ENCODE measurements around the gene DACH1.

The DACH1 gene

DNA sequence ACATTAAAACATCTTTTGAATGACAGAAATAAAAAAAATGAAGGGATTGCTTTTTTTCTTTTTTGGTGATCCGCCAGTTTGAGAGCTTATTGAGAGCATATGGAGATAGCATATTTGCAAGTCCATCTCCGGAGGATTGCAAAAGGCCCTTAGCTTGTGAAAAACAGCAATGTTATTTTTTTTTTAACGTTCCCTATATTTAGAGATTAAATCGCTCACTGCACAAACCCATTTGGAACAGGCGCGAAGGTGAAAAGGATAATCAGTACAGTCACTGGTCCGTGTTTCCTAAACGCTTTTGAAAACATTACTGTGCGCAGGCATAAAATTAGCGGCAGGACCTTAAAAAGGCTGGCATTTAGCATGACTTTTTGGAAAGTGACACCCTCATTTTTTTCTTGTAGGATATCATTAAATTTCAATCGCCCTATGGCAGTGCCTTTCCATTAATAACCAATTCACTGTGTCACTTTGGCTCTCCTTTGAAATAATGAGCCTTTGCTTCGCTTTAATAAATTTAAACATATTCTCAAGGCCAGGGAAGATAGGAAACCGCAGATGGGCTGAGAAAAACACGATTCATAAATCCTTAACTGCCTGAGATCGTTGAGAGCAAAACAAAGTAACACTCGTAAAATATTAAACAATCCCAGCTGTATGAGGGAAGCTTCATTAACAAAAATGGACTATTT is 342.2 kb downstream of the DACH1 start:
- DNase-seq = no peak

- DNase-seq = no peak
These were observed 342.8 kb downstream of the DACH1 start for GRCh38 chr13:71524245-71524612.

GRCh38 chr13:71522941-71523526 is 344.0 kb downstream of the DACH1 start:
- DNase-seq = no peak

GRCh38 chr13:71517004-71517403 is 350.0 kb downstream of the DACH1 start:
- no peak for DNase-seq

GRCh38 chr13:71516521-71516920 is 350.5 kb downstream of the DACH1 start:
- no peak for DNase-seq

- no peak for DNase-seq
These were observed 351.3 kb downstream of the DACH1 start for GRCh38 chr13:71515744-71516038.

DNA sequence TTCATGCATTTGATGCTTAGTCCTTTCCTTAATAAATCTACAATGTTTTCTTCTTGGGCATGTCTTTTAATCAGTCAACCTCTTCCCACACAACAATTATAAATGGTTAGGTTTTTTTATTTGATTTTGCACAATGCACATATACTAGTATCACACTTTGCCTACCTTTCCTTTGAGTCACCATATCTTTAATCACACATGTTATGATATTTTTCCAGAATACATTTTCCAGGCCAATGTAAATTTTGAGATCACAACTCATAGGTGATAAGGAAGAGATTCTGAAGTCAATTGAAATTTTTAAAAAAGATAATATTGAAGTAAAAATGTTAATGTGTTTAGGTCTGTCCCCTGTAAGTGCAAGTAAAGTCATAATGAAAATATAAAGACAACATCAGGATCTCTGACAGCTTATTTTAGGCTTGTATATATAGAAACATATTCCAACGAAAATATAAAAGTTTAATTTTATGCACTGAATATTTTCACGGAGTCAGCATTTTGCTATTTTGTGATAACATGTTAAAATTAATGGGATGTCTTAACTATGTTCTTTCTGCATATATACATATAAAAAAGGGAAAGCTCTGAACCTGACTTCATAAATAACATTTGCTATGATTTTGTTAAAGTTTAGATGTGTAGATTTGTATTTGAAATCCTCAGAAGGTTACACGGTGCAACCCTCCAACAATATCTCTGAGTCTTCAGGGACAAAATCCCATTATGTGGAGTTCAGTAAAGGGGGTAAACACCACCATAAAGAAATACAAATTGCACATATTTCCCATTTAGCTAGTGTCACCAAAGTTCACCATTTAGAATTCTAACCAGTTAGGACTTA is 351.9 kb downstream of the DACH1 start:
- DNase-seq = no peak

- no peak for DNase-seq
These were observed 353.5 kb downstream of the DACH1 start for GRCh38 chr13:71513411-71514033.

DNA sequence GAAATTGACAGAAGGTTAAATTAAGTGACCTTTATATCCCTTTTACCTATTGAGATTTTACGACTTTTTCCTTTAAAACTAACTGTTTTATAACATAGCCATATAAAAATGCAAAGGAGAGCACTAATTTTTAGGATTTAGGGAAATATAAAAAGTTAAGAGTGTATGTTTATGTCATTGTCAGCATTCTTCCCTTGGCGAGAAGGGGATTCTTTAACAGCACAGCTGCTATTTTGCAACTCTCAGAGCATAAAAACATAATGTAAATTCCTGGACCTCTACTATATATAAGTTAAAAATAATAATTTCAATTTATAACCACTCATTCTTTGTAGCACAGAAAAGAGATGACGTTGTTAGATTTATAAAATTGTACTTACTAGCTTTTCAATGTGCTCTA is 363.2 kb downstream of the DACH1 start:
- DNase-seq = no peak

- DNase-seq = no peak
These were observed 367.0 kb downstream of the DACH1 start for GRCh38 chr13:71499944-71500514.

DNA sequence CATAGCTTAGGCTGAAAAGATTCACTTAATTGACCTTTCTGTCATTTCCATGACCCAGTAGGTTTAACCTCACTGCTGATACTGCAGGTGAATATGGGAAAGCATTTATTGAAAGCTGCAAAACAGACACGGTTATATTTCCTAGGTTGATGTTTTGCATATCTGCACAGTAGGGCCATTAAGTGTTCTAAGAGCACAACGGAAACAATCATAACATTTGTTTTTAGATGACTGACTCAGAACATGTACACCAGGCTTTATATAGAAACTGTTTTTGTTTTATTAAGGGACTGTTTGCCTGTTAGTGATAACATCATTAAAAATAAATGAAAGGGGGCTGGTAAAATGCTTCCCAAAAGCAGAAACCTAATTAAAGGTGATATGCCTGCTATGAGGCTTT is 367.8 kb downstream of the DACH1 start:
- no peak for DNase-seq

- no peak for DNase-seq
These were observed 373.8 kb downstream of the DACH1 start for GRCh38 chr13:71493189-71493588.

- no peak for DNase-seq
These were observed 374.6 kb downstream of the DACH1 start for GRCh38 chr13:71492346-71492871.

DNA sequence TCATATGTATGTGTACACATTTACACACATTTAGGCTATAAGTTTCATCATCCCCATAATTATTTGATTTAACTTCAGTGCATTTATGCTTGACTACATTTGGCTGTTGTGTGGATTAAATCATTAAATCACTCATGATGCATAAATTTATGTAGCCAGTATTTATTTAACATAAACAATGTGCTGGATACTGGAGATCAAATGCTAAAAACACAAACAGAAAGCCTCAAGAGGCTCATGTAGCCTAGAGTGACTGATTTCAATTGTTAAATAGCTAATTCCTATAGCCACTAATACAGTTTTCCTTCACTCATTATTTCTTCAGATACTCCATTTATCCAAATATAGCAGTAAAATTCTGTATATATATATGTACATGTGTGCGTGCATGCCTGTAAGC is 376.0 kb downstream of the DACH1 start:
- DNase-seq = no peak

- no peak for DNase-seq
These were observed 378.0 kb downstream of the DACH1 start for GRCh38 chr13:71489041-71489440.

DNA sequence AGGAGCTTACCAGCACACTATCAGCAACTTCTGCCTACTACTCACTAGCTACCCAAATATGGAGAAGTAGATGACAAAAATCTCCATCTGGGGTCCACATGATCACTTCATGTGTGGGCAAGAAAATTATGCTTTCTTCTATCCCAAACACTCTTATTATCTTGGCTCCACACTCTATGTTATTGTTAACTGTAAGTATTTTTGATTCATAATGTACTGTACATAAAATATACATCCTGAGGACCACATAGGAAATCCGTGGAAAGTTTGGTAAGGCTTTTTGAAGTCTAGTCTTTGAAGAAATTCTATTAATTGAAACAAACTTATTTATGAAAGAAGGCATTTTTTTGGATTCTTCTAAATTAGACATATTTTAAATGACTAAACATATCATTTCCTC is 378.8 kb downstream of the DACH1 start:
- no peak for DNase-seq

DNA sequence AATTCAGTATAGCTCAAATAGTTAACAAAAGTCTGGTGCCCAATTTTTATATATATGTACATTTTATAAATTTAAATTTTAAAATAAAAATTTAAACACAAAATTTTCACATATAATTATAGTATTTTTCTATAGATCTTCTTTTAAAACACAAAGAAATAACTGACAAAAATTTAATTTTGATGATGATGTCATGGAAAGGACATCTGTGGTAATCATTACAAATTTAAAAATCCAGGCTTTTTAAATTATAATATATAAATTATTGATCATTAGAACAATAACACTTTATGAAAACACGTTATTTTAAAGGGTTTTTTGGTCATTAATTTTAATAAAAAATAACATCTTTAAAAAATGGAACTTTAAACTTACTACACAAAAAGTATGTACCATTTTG is 381.1 kb downstream of the DACH1 start:
- no peak for DNase-seq

DNA sequence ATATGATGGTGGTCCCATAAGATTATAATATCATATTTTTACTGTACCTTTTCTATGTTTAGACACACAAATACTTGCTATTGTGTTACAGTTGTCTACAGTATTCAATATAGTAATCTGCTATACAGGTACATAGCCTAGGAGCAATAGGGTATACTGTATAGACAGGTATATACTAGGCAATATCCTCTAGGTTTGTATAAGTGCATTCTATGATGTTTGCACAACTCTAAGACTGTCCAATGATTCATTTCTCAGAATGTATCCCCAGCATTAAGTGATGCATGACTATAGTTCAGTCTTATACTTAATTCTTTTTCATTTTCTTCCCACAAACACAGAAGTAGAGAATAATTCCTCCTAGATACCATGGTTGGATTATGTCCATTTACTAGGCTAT is 383.3 kb downstream of the DACH1 start:
- no peak for DNase-seq

GRCh38 chr13:71481501-71481900 is 385.5 kb downstream of the DACH1 start:
- no peak for DNase-seq

DNA sequence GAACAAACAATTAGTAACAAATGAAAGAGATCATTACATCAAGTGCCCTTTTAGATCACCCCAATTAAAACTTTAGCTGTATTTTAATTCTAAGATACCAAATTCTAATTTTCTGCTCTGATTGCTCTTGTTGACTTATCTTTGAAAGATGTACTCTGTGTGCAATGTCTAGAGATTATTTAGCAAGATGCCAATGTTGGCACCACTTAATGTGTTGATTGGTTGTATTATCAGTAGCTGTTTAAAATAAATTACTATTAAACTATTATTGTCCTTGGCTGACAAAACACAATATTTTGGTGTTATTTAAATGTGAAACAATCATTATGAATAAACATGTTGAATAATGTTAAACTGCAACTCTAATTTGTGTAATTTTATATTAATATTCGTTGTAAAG is 386.0 kb downstream of the DACH1 start:
- no peak for DNase-seq

DNA sequence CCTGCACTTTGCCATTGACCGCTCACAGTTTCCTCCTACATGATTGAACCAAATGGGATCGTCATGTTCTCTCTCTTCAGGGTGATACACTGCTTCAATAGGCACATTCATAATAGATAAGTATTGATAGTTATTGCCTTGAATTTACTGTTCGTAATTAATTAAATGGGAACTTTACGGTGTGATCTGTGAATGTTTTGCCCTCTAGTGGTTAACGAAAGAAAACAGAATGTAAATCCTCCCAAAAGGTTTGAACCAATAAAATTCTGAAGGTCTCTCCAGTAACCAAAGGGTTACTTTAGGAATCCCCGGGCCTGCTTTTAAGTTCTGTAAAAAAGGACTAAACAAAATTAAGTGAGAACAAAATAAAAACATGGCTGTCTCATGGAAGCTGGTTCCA is 389.3 kb downstream of the DACH1 start:
- no peak for DNase-seq

GRCh38 chr13:71474936-71475335 is 392.1 kb downstream of the DACH1 start:
- DNase-seq = no peak

DNA sequence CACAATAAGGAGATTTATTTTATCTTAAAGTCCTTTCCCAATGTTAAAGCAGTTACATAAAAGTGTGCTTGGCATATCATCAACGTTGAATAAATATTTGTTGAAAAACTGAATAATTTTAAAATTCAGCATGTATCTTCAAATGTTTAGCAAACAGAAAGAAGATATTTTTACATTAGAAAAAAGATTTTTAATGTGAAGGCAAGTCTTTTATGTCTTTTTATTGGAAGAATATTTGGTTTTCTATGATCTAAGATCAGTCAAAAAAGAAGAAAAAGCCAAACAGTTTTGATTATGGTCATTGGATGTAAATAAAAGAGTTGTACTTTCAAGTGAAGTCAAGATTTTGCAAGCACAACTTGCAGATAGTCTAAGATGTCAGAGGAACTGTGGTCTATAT is 397.4 kb downstream of the DACH1 start:
- no peak for DNase-seq
